Measurements from ENCODE around the gene NRAP.

The NRAP gene

GRCh38 chr10:113628607-113629153 lies 35.2 kb downstream of the NRAP start:
- DNase-seq (ENCODE audit: low read depth) = no peak
- no peak for TF ChIP-seq CTCF (conservative IDR thresholded peaks at IDR 0.05; ENCODE audit: control insufficient read depth, insufficient read depth, low read depth, low read length)
- H3K4me3 ChIP-seq (ENCODE audit: control insufficient read depth, low read depth, low read length) = no peak overlapping the region

DNA sequence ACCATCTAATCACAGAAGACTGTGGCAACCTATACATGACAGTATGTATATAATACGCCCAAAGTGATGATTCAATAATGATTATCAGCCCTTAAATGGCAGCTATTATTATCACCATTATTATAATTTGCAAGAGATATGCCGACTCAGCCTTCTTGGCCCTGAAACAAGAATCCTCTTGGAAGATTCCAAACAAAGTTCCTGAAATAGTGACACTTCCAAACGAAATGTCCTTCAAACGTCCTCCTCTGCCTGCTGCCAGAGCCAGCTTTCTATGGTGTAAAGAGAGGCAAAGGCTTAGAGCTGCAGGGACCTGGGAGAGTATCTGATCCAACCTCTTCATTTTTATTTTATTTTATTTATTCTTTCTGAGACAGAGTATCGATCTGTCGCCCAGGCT lies 36.0 kb downstream of the NRAP start:
- H3K4me3 ChIP-seq (ENCODE audit: control insufficient read depth, low read depth, low read length) = no peak overlapping the region
- no peak for TF ChIP-seq CTCF (conservative IDR thresholded peaks at IDR 0.05; ENCODE audit: control insufficient read depth, insufficient read depth, low read depth, low read length)
- DNase-seq (ENCODE audit: low read depth) = no peak

DNA sequence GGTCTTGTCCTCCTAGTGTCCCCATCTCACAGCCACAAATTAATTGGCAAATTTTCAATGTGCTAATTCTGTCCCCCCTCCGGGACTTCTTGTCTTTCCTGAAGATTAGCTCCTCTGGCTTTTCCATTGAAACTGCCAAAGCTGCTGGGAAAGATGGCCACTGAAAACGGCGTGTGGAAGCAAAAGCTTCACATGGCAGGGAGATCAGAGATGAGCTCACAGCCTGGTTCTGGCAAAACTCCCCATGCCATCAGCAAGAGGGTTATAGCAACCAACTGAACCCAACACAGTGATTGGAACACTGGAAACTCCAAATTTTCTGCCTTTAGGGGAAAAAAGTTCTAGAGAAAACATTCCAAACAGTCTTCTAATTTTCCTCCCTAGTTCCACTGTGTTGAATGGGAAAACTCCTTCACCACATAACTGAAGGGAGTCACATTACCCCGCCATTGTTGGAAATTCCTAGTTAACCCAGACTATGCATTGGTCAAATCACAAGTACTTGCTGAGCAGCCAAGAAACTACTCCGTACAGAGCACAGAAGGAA lies 37.0 kb downstream of the NRAP start:
- no peak for TF ChIP-seq CTCF (conservative IDR thresholded peaks at IDR 0.05; ENCODE audit: control insufficient read depth, insufficient read depth, low read depth, low read length)
- H3K4me3 ChIP-seq (ENCODE audit: control insufficient read depth, low read depth, low read length) = no peak overlapping the region
- no peak for DNase-seq (ENCODE audit: low read depth)

- no peak overlapping the region for H3K4me3 ChIP-seq (ENCODE audit: control insufficient read depth, low read depth, low read length)
- DNase-seq (ENCODE audit: low read depth) = no peak
- no peak for TF ChIP-seq CTCF (conservative IDR thresholded peaks at IDR 0.05; ENCODE audit: control insufficient read depth, insufficient read depth, low read depth, low read length)
Measured at GRCh38 chr10:113625461-113626186, 38.2 kb downstream of the NRAP start.

DNA sequence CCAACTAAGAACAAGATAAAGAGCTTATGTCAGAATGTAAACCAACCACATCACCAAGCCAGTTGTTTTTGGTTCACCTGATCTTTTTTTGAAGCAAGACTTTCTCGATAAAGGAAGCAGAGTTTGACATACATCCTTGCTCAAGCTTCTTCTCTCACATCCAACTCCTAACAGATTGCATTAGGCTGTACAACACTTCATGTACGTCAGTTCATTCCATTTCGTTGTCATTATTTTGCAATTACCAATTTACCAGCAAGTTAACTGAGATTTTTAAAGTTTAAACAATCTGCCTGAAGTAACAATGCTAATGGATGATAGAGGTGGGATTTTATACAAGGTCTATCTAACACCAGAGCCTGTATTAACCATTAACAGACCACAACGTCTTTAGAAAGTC lies 41.0 kb downstream of the NRAP start:
- TF ChIP-seq CTCF (conservative IDR thresholded peaks at IDR 0.05; ENCODE audit: control insufficient read depth, insufficient read depth, low read depth, low read length) = no peak
- no peak overlapping the region for H3K4me3 ChIP-seq (ENCODE audit: control insufficient read depth, low read depth, low read length)
- DNase-seq (ENCODE audit: low read depth) = no peak

DNA sequence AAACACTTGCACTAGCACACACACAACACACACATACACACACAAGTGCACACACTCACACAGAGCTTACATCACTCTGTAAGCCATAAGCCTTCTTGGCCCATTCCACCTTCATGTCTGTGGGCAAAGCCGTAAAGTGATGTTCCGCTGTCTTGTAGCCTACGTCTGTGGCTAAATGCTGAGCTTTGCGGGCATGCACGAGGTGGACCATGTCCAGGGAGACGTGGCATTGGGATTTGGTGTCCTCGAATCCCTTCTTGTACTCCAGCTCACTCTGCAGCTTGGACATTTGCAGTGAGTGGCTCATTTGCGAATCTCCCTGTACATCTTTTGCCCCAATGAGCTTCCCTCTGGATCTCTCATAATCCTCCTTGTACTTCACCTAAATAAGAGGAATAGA lies 42.0 kb downstream of the NRAP start:
- TF ChIP-seq CTCF (conservative IDR thresholded peaks at IDR 0.05; ENCODE audit: control insufficient read depth, insufficient read depth, low read depth, low read length) = no peak
- no peak for DNase-seq (ENCODE audit: low read depth)
- H3K4me3 ChIP-seq (ENCODE audit: control insufficient read depth, low read depth, low read length) = no peak overlapping the region
